ENCODE results near the gene MAML3. TPM values are rescaled to one million over a fixed set of nuclear protein-coding genes. Genes with fewer than 3 reads are reported as not detected.

Gene MAML3
- total RNA-seq, 1 donor = 0.72 TPM

DNA sequence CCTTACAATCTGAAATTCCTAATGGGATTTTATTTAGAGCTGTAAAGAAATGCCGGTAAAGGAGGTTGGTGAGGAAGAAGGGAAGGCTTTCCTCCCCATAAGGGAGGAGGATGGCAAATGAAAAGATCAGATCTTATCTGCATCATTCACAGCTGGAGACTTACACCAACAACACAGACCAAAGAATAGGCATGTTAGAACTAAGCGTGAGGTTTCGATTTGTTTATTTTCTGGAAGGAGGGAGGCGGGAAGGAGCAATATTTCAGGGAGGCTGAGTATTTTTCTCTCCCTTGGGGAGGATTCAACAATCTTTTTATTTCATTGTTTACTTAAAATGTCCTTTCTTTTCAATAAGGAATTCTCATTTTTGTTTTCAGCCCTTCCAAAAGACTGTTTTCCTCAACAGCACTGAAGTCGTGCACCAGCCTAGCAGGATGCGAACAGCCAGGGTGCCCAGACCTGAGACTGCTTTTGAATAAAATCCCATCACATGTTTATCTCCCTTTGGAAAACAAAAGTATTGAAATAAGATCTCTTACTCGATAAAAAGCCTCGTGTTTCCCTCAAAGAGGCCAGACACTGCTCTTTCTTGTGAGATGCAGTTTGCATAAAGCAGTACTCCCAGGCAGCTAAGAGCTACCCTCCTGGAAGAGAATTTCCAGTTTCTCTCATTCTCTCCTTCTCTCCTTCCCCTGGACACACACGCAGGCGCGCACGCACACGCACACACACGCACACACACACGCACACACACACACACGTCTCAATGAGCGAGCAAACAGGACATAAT, 252.3 kb downstream of the MAML3 start:
- H3K4me3 ChIP-seq (ENCODE audit: insufficient read depth, low read length) = peak overlapping the region; percentile 68
- DNase-seq (ENCODE audit: insufficient read length, low spot score, missing footprints) = no peak
- H2AFZ ChIP-seq (ENCODE audit: low read length) = peak overlapping the region; percentile 90
- peak overlapping the region; percentile 89 for H3K4me2 ChIP-seq (ENCODE audit: insufficient read depth, low read length)
- no peaks in the 10 kb centered on the region for H4K20me1 ChIP-seq (ENCODE audit: insufficient read depth, low read length)
- H3K79me2 ChIP-seq (ENCODE audit: insufficient read depth, low read length) = no peaks in the 10 kb centered on the region
- no peaks in the 10 kb centered on the region for H3K9me3 ChIP-seq (ENCODE audit: low read depth, low read length)
- no peak overlapping the region for H3K27ac ChIP-seq (ENCODE audit: low read depth, low read length)
- H3K4me1 ChIP-seq (ENCODE audit: insufficient read depth, low read length) = peaks cover 7% of the 10 kb centered on the region
- no peaks in the 10 kb centered on the region for H3K36me3 ChIP-seq (ENCODE audit: insufficient read depth, low read length)
- H3K27me3 ChIP-seq (ENCODE audit: insufficient read depth, low read length) = peaks cover 22% of the 10 kb centered on the region
- TF ChIP-seq, protein P1, sequence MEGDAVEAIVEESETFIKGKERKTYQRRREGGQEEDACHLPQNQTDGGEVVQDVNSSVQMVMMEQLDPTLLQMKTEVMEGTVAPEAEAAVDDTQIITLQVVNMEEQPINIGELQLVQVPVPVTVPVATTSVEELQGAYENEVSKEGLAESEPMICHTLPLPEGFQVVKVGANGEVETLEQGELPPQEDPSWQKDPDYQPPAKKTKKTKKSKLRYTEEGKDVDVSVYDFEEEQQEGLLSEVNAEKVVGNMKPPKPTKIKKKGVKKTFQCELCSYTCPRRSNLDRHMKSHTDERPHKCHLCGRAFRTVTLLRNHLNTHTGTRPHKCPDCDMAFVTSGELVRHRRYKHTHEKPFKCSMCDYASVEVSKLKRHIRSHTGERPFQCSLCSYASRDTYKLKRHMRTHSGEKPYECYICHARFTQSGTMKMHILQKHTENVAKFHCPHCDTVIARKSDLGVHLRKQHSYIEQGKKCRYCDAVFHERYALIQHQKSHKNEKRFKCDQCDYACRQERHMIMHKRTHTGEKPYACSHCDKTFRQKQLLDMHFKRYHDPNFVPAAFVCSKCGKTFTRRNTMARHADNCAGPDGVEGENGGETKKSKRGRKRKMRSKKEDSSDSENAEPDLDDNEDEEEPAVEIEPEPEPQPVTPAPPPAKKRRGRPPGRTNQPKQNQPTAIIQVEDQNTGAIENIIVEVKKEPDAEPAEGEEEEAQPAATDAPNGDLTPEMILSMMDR (IDR thresholded peaks at IDR 0.05; ENCODE audit: extremely low read depth, low read depth, low read length) = no peak

DNA sequence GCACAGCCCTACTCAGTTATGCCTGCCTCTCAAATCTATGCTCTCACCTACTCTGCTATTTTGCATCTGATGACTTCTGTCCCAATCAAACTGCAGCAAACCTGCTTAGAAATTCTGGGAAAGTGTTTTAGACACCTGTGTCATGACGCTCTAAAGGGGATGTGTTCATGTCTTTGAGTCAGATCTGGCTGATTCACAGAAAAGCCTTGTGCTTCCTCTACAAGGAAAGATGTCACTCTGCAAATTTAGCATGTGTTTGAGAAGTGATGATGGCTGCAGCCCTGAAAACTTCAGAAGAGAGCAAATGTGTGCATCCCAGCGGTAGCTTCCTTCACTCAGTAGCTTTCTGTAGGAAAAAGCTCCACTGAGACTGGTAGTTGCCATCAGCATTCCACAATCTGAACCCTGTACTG, 253.0 kb downstream of the MAML3 start:
- H3K27me3 ChIP-seq (ENCODE audit: insufficient read depth, low read length) = peaks cover 22% of the 10 kb centered on the region
- H2AFZ ChIP-seq (ENCODE audit: low read length) = no peak overlapping the region
- peaks cover 7% of the 10 kb centered on the region for H3K4me1 ChIP-seq (ENCODE audit: insufficient read depth, low read length)
- no peaks in the 10 kb centered on the region for H3K79me2 ChIP-seq (ENCODE audit: insufficient read depth, low read length)
- H3K4me3 ChIP-seq (ENCODE audit: insufficient read depth, low read length) = no peak overlapping the region
- DNase-seq (ENCODE audit: insufficient read length, low spot score, missing footprints) = no peak
- TF ChIP-seq, protein P1 (IDR thresholded peaks at IDR 0.05; ENCODE audit: extremely low read depth, low read depth, low read length) = no peak
- no peaks in the 10 kb centered on the region for H3K9me3 ChIP-seq (ENCODE audit: low read depth, low read length)
- no peak overlapping the region for H3K27ac ChIP-seq (ENCODE audit: low read depth, low read length)
- H3K36me3 ChIP-seq (ENCODE audit: insufficient read depth, low read length) = no peaks in the 10 kb centered on the region
- H4K20me1 ChIP-seq (ENCODE audit: insufficient read depth, low read length) = no peaks in the 10 kb centered on the region
- H3K4me2 ChIP-seq (ENCODE audit: insufficient read depth, low read length) = peak overlapping the region; percentile 89

- H3K27me3 ChIP-seq (ENCODE audit: insufficient read depth, low read length) = peaks cover 24% of the 10 kb centered on the region
- TF ChIP-seq, protein P1 (IDR thresholded peaks at IDR 0.05; ENCODE audit: extremely low read depth, low read depth, low read length) = no peak
- no peak overlapping the region for H3K27ac ChIP-seq (ENCODE audit: low read depth, low read length)
- no peaks in the 10 kb centered on the region for H3K9me3 ChIP-seq (ENCODE audit: low read depth, low read length)
- peaks cover 7% of the 10 kb centered on the region for H3K4me1 ChIP-seq (ENCODE audit: insufficient read depth, low read length)
- no peaks in the 10 kb centered on the region for H3K36me3 ChIP-seq (ENCODE audit: insufficient read depth, low read length)
- H4K20me1 ChIP-seq (ENCODE audit: insufficient read depth, low read length) = no peaks in the 10 kb centered on the region
- H2AFZ ChIP-seq (ENCODE audit: low read length) = no peak overlapping the region
- H3K4me2 ChIP-seq (ENCODE audit: insufficient read depth, low read length) = no peak overlapping the region
- H3K79me2 ChIP-seq (ENCODE audit: insufficient read depth, low read length) = no peaks in the 10 kb centered on the region
- no peak overlapping the region for H3K4me3 ChIP-seq (ENCODE audit: insufficient read depth, low read length)
- DNase-seq (ENCODE audit: insufficient read length, low spot score, missing footprints) = no peak
Observed at GRCh38 chr4:139899346-139899745, 254.6 kb downstream of the MAML3 start.

- DNase-seq (ENCODE audit: insufficient read length, low spot score, missing footprints) = no peak
- TF ChIP-seq, protein P1 (IDR thresholded peaks at IDR 0.05; ENCODE audit: extremely low read depth, low read depth, low read length) = no peak
- Histone ChIP-seq H3K36me3 (ENCODE audit: insufficient read depth, low read length) (no peaks in the 10 kb centered on the region), H3K27me3 (ENCODE audit: insufficient read depth, low read length) (peaks cover 24% of the 10 kb centered on the region), H3K27ac (ENCODE audit: low read depth, low read length) (no peak overlapping the region), H4K20me1 (ENCODE audit: insufficient read depth, low read length) (no peaks in the 10 kb centered on the region), H3K4me3 (ENCODE audit: insufficient read depth, low read length) (no peak overlapping the region), H3K9me3 (ENCODE audit: low read depth, low read length) (no peaks in the 10 kb centered on the region), H3K79me2 (ENCODE audit: insufficient read depth, low read length) (no peaks in the 10 kb centered on the region), H3K4me1 (ENCODE audit: insufficient read depth, low read length) (peaks cover 7% of the 10 kb centered on the region), H2AFZ (ENCODE audit: low read length) (no peak overlapping the region), H3K4me2 (ENCODE audit: insufficient read depth, low read length) (no peak overlapping the region)
Observed at GRCh38 chr4:139898293-139898692, 255.7 kb downstream of the MAML3 start.

Data from osteoblast (primary cell).